Psoas muscle (tissue), 8 donors: ENCODE measurements around the gene CCDC120. TPM values are rescaled to one million over a fixed set of nuclear protein-coding genes. Genes with fewer than 3 reads are reported as not detected.

Source experiments
- ATAC-seq, 4 donors: fragments of 200-7000 bp; cut with Tn5 transposase; one replicate each; pipeline ENCODE4 v1.9.1; 2020; ENCODE audit warnings: moderate library complexity in 3 of 4, mild to moderate bottlenecking in 2 of 4
- DNase-seq, 2 donors: peaks; one replicate each; pipeline ENCODE4 v3.0.0-alpha.2; 2020
- H3K27ac ChIP-seq: fragments of 200-600 bp; one replicate; pipeline ENCODE4 v1.8.0; 2022
- H3K27me3 ChIP-seq, 3 donors: fragments of 200-600 bp in 1 of 3; one replicate each; pipeline versions ENCODE4 v1.6.1 to v1.8.0; 2013 to 2022; ENCODE audit warnings: low read length in 2 of 3, mild to moderate bottlenecking in 2 of 3, moderate library complexity in 1 of 3; ENCODE audit not compliant: insufficient read depth in 3 of 3
- H3K36me3 ChIP-seq, 2 donors: fragments of 200-600 bp in 1 of 2; one replicate each; pipeline versions ENCODE4 v1.6.1 to v1.8.0; 2013 to 2022; ENCODE audit warnings: low read depth in 1 of 2, mild to moderate bottlenecking in 1 of 2, moderate library complexity in 1 of 2; ENCODE audit not compliant: insufficient read depth in 1 of 2
- H3K4me1 ChIP-seq: fragments of 200-600 bp; one replicate; pipeline ENCODE4 v1.8.0; 2022
- H3K4me3 ChIP-seq: fragments of 200-600 bp; one replicate; pipeline ENCODE4 v1.8.0; 2022; ENCODE audit warnings: mild to moderate bottlenecking
- H3K9me3 ChIP-seq: fragments of 200-600 bp; one replicate; pipeline ENCODE4 v1.8.0; 2022
- WGBS, 3 donors: extraction: QIAGEN DNeasy Blood & Tissue Kit; methylation state at CpG; one replicate each; pipeline versions ENCODE4 v1.1.6 to v1.1.7; 2013; 5-methylcytosine and 5-hydroxymethylcytosine counted together
- intact Hi-C, 2 donors: fragments of 100-400 bp; cut with DNase I; formaldehyde crosslinking; loops; one replicate each; pipeline versions ENCODE4 v1.11.0 to v1.14.2; 2022
- polyA plus RNA-seq, 3 donors: library from polyadenylated mRNA; stranded (reverse); fragments of 200-250 nt; gene quantifications; one replicate each; pipeline ENCODE4 v1.2.3, GENCODE V29; 2013
- total RNA-seq, 4 donors: library from RNA; stranded (reverse); fragmentation: NEBNext Ultra II Directional in 2 of 4; extraction: Animal tissue kit (Norgen Biotek cat#: 25700) in 2 of 4; gene quantifications; one replicate each; pipeline versions ENCODE4 v1.2.1 to v1.2.4, GENCODE V29; 2021 to 2023
- TF ChIP-seq, protein P1 (sequence below): fragments of 200-600 bp; IDR thresholded peaks from one replicate; pipeline ENCODE4 v1.8.0; 2022; ENCODE audit warnings: antibody characterized with exemption
- donor health status: healthy with polysubstance abuse.
- donor health status: DM: no; HTN: no; CAD: no; lungs with moderate emphysema.
- donor health status: Bipolar disorder and iron deficiency.
- donor health status: healthy.
- donor health status: DM: yes; HTN: yes; CAD: no.
- donor health status: DM: no; HTN: no; CAD: no.
- donor health status: DM: no; HTN: no; CAD: no.
- donor health status: DM: yes; HTN: yes; CAD: no.

The CCDC120 gene
- total and polyA plus RNA-seq, 7 donors: 0.40 to 1.2 (median 0.76) TPM

DNA sequence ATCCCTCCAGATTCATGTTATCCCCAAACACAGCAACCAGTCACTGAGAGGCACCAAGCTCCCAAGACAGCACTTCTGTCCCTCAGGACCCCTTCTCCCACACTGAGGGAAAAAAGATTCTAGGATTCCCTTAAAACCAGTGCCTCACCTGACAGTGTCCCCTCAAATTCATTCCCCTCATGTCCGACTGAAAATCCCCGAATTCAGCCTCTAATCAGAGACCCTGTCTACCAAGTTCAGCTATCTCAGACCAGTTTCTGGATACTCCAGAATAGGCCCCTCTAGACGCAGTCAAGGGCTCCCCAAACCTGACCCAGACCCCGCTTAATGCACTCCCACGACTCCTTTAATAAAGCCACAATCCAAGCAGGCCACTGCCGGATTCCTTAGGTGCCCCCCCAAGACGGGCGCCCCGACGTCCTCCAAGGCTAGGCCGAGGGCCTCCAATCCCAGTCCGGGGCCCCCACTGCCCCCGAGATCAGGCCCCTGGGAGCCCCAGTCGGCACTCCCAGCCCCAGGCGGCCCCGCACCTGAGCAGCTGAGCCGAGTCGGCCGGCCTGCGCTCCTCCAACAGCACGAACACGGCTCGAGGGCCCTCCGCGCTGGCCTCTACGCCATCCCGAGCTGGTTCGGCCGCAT is 16.1 kb upstream of the CCDC120 start:
- peak overlapping the region; percentile 85 for H3K4me3 ChIP-seq
- 0 to 45% (median 1%) methylated on average over 12 to 29 of the region's 29 CpGs for WGBS, 3 donors
- ATAC-seq: no peak
- DNase-seq: no peak
- TF ChIP-seq, protein P1, sequence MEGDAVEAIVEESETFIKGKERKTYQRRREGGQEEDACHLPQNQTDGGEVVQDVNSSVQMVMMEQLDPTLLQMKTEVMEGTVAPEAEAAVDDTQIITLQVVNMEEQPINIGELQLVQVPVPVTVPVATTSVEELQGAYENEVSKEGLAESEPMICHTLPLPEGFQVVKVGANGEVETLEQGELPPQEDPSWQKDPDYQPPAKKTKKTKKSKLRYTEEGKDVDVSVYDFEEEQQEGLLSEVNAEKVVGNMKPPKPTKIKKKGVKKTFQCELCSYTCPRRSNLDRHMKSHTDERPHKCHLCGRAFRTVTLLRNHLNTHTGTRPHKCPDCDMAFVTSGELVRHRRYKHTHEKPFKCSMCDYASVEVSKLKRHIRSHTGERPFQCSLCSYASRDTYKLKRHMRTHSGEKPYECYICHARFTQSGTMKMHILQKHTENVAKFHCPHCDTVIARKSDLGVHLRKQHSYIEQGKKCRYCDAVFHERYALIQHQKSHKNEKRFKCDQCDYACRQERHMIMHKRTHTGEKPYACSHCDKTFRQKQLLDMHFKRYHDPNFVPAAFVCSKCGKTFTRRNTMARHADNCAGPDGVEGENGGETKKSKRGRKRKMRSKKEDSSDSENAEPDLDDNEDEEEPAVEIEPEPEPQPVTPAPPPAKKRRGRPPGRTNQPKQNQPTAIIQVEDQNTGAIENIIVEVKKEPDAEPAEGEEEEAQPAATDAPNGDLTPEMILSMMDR: no peak
- H3K9me3 ChIP-seq: no peaks in the 10 kb centered on the region
- peaks cover 2% of the 10 kb centered on the region for H3K4me1 ChIP-seq
- no peaks in the 10 kb centered on the region for H3K27me3 ChIP-seq
- peak overlapping the region; percentile 96 for H3K27ac ChIP-seq
- H3K36me3 ChIP-seq: peaks cover 4 to 19% of the 10 kb centered on the region in 2 donors
- intact Hi-C loops: loop anchor here in 1 of 2 donors (5.0 to 10.0 kb wide), 2 partner anchors 40 to 68 kb away; partner anchors contain the start of genes GRIPAP1 and KCND1

DNA sequence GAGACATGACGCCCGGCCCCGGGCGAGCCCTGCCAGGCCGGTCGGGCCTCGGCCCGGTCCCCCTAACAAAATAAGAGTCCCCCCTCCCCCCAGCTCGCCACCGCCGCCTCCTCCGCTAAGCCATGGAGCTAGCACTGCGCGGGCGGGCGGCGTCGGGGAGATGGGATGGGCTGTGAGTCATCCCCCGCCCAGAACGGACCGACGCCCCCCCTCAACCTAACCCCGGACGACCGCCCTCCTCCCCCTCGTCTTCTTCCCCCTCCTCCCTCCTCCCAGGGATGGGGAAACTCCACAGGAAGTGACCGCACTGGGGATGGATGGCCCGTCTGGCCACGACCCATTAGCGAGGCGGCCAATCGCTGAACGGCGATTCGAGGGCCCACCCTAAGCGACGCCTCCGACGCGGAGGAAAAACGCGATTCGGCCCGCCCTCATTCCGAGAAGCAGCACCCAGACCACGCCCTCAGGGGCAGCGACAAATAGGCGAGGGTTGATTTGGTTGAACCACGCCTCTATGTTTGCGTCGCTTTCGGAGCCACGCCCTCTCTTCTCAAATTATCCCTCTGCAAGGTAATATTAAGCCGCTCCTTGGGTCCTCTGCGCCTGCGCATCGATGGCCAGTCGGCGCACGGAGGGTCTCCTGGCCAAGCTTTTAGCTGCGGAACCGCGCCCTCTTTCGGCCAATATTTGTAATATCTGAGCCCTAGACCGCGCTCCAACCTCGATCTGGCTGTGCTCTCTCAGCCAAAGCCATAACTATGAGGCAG is 15.4 kb upstream of the CCDC120 start, which contains the start of gene TFE3:
TFE3 (minus strand) TSS at position 138 of the 767 bp plus-strand sequence; CDS start at position 7, 131 bp downstream.
- Histone ChIP-seq H3K27ac (peak within 1 kb of the TSS; percentile 96), H3K4me3 (peak within 1 kb of the TSS; percentile 85), H3K4me1 (peaks cover 2% of the 10 kb centered on the region), H3K27me3 (no peaks in the 10 kb centered on the region), H3K9me3 (no peaks in the 10 kb centered on the region), H3K36me3 (peaks cover 3 to 12% of the 10 kb centered on the region in 2 donors)
- intact Hi-C loops: loop anchor here in 1 of 2 donors (5.0 to 10.0 kb wide), 2 partner anchors 41 to 69 kb away; partner anchors contain the start of genes GRIPAP1 and KCND1
- TF ChIP-seq, protein P1: peak; percentile 48
- 0 to 35% (median 1%) methylated on average over 39 to 64 of the region's 67 CpGs for WGBS, 3 donors
- ATAC-seq (peak; percentile 86 to 89 (median 88)), DNase-seq (peak; percentile 97 to 99)

DNA sequence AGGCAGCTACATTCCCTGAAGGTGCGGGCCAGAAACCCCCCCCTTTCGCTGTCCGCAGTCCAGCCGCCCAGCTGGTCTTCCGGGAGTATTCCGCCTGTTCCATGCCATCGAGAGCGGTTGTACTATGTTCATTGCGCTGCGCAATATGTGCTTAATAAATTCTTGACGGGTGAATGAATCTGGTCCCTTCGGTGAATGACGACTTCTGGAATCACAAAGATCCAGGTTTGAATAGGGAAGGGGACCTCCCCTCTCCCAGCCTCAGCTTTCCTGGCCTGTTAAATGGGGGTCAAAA is 14.9 kb upstream of the CCDC120 start:
- 3 to 37% (median 5%) methylated on average over 13 of the region's 13 CpGs for WGBS, 3 donors
- no peak for DNase-seq
- H3K4me3 ChIP-seq: peak overlapping the region; percentile 52
- ATAC-seq: no peak
- TF ChIP-seq, protein P1: no peak
- intact Hi-C loops: loop anchor here in 1 of 2 donors (5.0 to 10.0 kb wide), 2 partner anchors 42 to 69 kb away; partner anchors contain the start of genes GRIPAP1 and KCND1
- H3K36me3 ChIP-seq: peaks cover 0 to 6% of the 10 kb centered on the region in 2 donors
- H3K27ac ChIP-seq: peak overlapping the region; percentile 80
- H3K27me3 ChIP-seq: no peaks in the 10 kb centered on the region
- peaks cover 2% of the 10 kb centered on the region for H3K4me1 ChIP-seq
- no peaks in the 10 kb centered on the region for H3K9me3 ChIP-seq

DNA sequence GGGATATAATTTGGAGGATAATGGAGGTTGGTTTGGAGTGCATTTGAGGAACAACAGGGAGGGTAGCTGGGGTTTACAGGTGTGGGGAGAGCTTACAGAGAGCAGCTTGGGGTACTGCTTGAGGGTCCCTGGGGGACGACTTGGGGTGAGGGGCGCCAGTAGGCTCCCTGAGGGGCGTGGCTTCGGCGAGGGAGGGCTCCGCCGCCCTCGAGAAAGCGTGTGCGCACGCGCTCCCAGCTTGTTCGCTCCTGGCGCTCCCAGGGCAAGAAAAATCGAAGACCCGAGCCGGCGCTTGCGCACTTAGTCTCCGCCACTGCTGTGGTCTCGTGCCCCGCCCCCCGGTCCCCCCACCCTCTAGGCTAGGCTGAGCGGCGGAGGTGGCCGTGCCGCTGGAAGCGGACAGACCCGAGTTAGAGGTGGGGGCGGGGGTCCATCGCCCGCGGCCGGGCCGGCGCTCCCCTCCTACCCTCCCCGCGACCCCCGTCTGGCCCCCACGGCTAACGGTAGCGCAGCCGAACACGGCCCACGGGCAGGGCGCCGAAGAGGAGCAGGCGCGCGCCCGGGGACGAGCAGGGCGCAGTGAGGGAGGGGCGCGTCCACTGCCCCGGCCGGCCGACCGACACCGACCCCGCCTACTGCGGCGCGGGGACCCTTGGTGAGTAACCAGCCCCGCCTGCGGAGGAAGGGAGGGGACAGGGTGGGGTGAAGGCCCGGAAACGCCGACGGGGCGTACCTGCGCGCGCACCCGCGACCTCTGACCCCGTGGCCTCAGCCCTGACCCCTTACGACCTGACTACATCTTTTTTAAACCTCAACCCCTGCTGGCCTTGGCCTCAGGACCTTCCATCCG is 5.4 kb upstream of the CCDC120 start:
- intact Hi-C loops: no loop called here
- DNase-seq: peak; percentile 60 to 71

More for the DNA sequence above, 5.4 kb upstream of the CCDC120 start:
- peak overlapping the region; percentile 61 for H3K27ac ChIP-seq
- H3K27me3 ChIP-seq: no peaks in the 10 kb centered on the region
- H3K9me3 ChIP-seq: no peaks in the 10 kb centered on the region
- WGBS, 3 donors: 1 to 40% (median 1%) methylated on average over 23 to 78 of the region's 79 CpGs
- H3K4me3 ChIP-seq: peak overlapping the region; percentile 69
- H3K36me3 ChIP-seq: no peaks in the 10 kb centered on the region
- TF ChIP-seq, protein P1: no peak
- ATAC-seq: peak; percentile 56 to 74 (median 67)
- no peaks in the 10 kb centered on the region for H3K4me1 ChIP-seq
